Activated T-cell treated with anti-CD3 and anti-CD28 coated beads, Interleukin-2, amount 50 U/mL, for 24 hours (primary cell): ENCODE measurements around the gene SUSD6.
"Not testable (repeated sequence)": the region's sequence is repeated elsewhere in the genome, so short reads cannot be mapped to it uniquely, and the experiment has no call there.

ENCODE experiments used
- DNase-seq: peaks from one replicate; pipeline ENCODE4 v3.0.0-alpha.2; 2020
- H3K27ac Mint-ChIP-seq: 2 replicates; pipeline ENCODE4 v1.8.0; 2020; ENCODE audit warnings: mild to moderate bottlenecking, mixed read lengths
- H3K27me3 Mint-ChIP-seq: 2 replicates; pipeline ENCODE4 v1.8.0; 2020; ENCODE audit warnings: mixed read lengths
- H3K36me3 Mint-ChIP-seq: 2 replicates; pipeline ENCODE4 v1.8.0; 2020; ENCODE audit warnings: low read depth, mixed read lengths
- H3K4me1 Mint-ChIP-seq: 2 replicates; pipeline ENCODE4 v1.8.0; 2020; ENCODE audit warnings: low read depth, mixed read lengths
- H3K4me3 Mint-ChIP-seq: 2 replicates; pipeline ENCODE4 v1.8.0; 2020; ENCODE audit warnings: mild to moderate bottlenecking, moderate library complexity, mixed read lengths
- H3K9me3 Mint-ChIP-seq: 2 replicates; pipeline ENCODE4 v1.8.0; 2020; ENCODE audit warnings: mixed read lengths

The SUSD6 gene

GRCh38 chr14:69713993-69714679 lies 102.7 kb downstream of the SUSD6 start:
- H3K4me3 Mint-ChIP-seq: no peak overlapping the region
- no peak for DNase-seq
- no peaks in the 10 kb centered on the region for H3K9me3 Mint-ChIP-seq
- peaks cover 61% of the 10 kb centered on the region for H3K4me1 Mint-ChIP-seq
- no peaks in the 10 kb centered on the region for H3K27me3 Mint-ChIP-seq
- peaks cover 73% of the 10 kb centered on the region for H3K36me3 Mint-ChIP-seq
- peak overlapping the region; percentile 87 for H3K27ac Mint-ChIP-seq

DNA sequence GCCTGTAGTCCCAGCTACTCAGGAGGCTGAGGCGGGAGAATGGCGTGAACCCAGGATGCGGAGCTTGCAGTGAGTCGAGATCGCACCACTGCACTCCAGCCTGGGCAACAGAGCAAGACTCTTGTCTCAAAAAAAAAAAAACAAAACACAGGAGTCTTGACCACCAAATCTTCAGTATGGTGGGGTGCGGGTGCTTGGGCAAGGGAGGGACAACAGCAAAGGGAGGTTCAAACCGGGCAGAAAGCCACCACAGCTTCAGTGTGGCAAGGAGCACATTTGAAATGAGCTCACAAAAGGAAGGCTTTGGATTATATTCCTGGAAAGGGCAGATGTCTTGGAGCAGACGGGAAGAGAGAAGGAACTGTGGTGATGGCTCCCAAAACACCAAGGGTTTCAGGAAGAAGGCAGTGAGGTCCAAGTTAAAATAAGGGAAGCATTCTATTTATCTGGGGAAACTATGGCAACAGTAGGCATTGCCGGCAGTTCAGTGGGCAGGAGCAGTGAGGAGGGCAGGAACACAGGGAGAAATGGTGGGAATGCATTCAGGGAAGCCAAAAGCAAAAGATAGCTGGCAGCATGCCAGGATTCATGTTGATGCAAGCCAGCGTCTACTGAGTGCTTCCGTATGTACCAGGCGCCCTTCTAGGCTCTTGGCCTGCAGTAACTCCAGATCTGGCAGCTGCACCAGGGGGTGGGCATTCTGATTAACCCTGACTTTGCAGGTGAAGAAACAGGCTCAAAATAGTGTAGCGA lies 104.5 kb downstream of the SUSD6 start:
- Mint-ChIP-seq H3K4me3 (peak overlapping the region; percentile 28), H3K4me1 (peaks cover 56% of the 10 kb centered on the region)
- DNase-seq: no peak

GRCh38 chr14:69716478-69717187 lies 105.2 kb downstream of the SUSD6 start:
- no peak for DNase-seq
- H3K9me3 Mint-ChIP-seq: no peaks in the 10 kb centered on the region
- peaks cover 48% of the 10 kb centered on the region for H3K36me3 Mint-ChIP-seq
- H3K27ac Mint-ChIP-seq: peak overlapping the region; percentile 84
- peak overlapping the region; percentile 28 for H3K4me3 Mint-ChIP-seq
- peaks cover 49% of the 10 kb centered on the region for H3K4me1 Mint-ChIP-seq
- H3K27me3 Mint-ChIP-seq: no peaks in the 10 kb centered on the region

More for the DNA sequence above, 104.5 kb downstream of the SUSD6 start:
- H3K36me3 Mint-ChIP-seq: peaks cover 56% of the 10 kb centered on the region
- H3K27me3 Mint-ChIP-seq: no peaks in the 10 kb centered on the region
- H3K27ac Mint-ChIP-seq: peak overlapping the region; percentile 84
- H3K9me3 Mint-ChIP-seq: no peaks in the 10 kb centered on the region

- not testable (repeated sequence) for H3K4me3 Mint-ChIP-seq, DNase-seq, H3K27me3 Mint-ChIP-seq, H3K9me3 Mint-ChIP-seq
- peaks cover 31% of the 10 kb centered on the region for H3K4me1 Mint-ChIP-seq
- H3K27ac Mint-ChIP-seq: peak overlapping the region; percentile 12
- H3K36me3 Mint-ChIP-seq: peaks cover 29% of the 10 kb centered on the region
Observed at GRCh38 chr14:69718614-69719013, 107.2 kb downstream of the SUSD6 start.

DNA sequence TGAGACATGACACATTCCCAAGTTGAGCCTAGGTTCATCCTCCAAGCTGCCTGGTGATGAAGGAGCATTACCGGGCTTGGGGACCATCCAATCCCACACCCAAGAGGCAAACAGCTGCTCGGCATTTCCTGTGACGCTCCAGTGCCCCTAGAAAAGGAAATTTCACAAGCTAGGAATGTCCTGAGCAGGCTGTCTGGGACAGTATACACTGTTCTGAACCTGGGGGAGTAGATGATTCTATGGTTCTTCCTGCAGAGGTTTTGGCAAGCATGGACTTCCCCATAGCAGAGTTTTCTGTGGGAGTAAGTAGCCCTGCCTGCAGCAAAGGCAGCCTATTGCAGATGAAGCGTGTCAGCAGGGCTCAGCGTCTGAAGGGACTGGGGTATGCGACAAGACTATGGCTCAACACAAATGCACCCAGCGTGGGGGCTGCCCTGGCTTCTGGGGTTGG lies 108.1 kb downstream of the SUSD6 start:
- no peak for DNase-seq
- peaks cover 20% of the 10 kb centered on the region for H3K36me3 Mint-ChIP-seq
- H3K9me3 Mint-ChIP-seq: no peaks in the 10 kb centered on the region
- no peak overlapping the region for H3K4me3 Mint-ChIP-seq
- H3K27me3 Mint-ChIP-seq: no peaks in the 10 kb centered on the region
- peaks cover 25% of the 10 kb centered on the region for H3K4me1 Mint-ChIP-seq
- peak overlapping the region; percentile 12 for H3K27ac Mint-ChIP-seq

DNA sequence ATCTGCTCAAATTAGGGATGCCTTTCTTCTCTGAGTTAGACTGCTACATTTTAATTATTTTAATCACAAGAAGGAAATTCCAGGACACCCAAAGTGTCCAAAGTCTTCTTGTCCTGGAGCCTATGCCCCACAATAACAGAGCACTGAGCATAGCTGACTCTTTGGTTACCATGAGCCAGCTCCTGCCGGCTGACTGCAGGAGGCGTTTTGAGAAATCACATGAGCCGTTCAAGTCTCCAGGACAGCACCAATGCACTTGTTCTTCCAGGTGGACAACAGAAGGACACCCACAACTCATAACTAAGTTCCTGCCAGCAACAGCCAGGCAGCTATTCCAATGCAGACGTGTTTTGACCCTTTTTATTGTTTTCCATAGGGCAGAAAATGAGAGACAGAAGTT lies 109.5 kb downstream of the SUSD6 start:
- Mint-ChIP-seq H3K27ac (no peak overlapping the region), H3K4me1 (peaks cover 20% of the 10 kb centered on the region), H3K4me3 (no peak overlapping the region), H3K27me3 (no peaks in the 10 kb centered on the region), H3K36me3 (peaks cover 10% of the 10 kb centered on the region), H3K9me3 (no peaks in the 10 kb centered on the region)
- DNase-seq: no peak

DNA sequence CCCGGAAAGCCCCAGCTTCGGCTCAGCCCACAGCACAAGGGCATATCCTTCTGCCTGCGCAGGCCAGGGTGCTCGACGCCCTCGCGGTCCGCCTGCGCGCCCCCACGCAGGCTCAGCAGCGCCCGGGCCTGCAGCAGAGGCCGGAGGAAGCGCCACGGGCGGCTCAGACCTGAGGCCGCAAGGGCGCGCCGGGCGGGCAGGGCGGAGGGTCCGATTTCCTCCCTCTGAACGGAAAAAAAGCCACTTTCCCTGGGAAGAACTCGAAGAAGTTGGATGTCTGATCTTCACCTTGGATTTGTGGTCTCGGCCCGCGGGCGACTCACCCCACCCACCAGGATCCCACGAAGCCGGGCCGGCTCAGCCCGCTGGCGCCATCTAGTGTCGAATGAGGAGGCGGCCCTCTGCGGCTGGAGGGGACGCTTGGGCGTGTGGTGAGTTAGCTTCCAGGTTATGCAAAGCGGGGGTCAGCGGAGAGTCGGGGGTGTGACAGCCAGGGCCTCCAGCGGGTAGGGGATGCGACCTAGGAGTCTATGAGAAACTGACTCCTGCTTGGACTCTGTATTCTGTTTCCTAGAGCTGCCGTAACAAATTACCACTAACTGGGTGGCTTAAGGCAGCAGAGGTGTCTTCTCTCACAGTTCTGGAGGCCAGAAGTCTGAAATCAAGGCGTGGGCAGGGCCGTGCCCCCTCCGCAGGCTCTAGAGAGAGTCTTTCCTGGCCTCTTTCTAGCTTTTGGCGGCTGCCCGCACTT lies 115.5 kb downstream of the SUSD6 start:
- H3K4me3 Mint-ChIP-seq: peak overlapping the region; percentile 63

GRCh38 chr14:69727860-69728259 lies 116.5 kb downstream of the SUSD6 start:
- no peak overlapping the region for H3K27ac Mint-ChIP-seq
- H3K36me3 Mint-ChIP-seq: no peaks in the 10 kb centered on the region
- no peaks in the 10 kb centered on the region for H3K9me3 Mint-ChIP-seq
- no peak for DNase-seq
- no peak overlapping the region for H3K4me3 Mint-ChIP-seq
- H3K27me3 Mint-ChIP-seq: no peaks in the 10 kb centered on the region
- H3K4me1 Mint-ChIP-seq: peaks cover 25% of the 10 kb centered on the region

More for the DNA sequence above, 115.5 kb downstream of the SUSD6 start:
- peaks cover 25% of the 10 kb centered on the region for H3K4me1 Mint-ChIP-seq
- H3K36me3 Mint-ChIP-seq: no peaks in the 10 kb centered on the region
- peak; percentile 92 for DNase-seq
- no peaks in the 10 kb centered on the region for H3K9me3 Mint-ChIP-seq
- H3K27ac Mint-ChIP-seq: peak overlapping the region; percentile 84
- H3K27me3 Mint-ChIP-seq: no peaks in the 10 kb centered on the region

GRCh38 chr14:69731919-69732598 lies 120.7 kb downstream of the SUSD6 start:
- not testable (repeated sequence) for H3K4me1 Mint-ChIP-seq, H3K27me3 Mint-ChIP-seq, H3K27ac Mint-ChIP-seq

GRCh38 chr14:69736405-69736804 lies 125.0 kb downstream of the SUSD6 start:
- not testable (repeated sequence) for H3K4me3 Mint-ChIP-seq, H3K4me1 Mint-ChIP-seq, H3K27me3 Mint-ChIP-seq, H3K9me3 Mint-ChIP-seq, H3K27ac Mint-ChIP-seq, H3K36me3 Mint-ChIP-seq, DNase-seq

More at GRCh38 chr14:69731919-69732598, 120.7 kb downstream of the SUSD6 start:
- not testable (repeated sequence) for DNase-seq, H3K9me3 Mint-ChIP-seq, H3K36me3 Mint-ChIP-seq, H3K4me3 Mint-ChIP-seq

- H3K4me1 Mint-ChIP-seq: peaks cover 2% of the 10 kb centered on the region
- no peak for DNase-seq
- peaks cover 4% of the 10 kb centered on the region for H3K27me3 Mint-ChIP-seq
- H3K27ac Mint-ChIP-seq: no peak overlapping the region
- H3K9me3 Mint-ChIP-seq: peaks cover 3% of the 10 kb centered on the region
- H3K4me3 Mint-ChIP-seq: no peak overlapping the region
- H3K36me3 Mint-ChIP-seq: peaks cover 2% of the 10 kb centered on the region
Observed at GRCh38 chr14:69741055-69741454, 129.7 kb downstream of the SUSD6 start.

GRCh38 chr14:69749956-69750355 lies 138.6 kb downstream of the SUSD6 start:
- Mint-ChIP-seq H3K27ac (no peak overlapping the region), H3K9me3 (no peaks in the 10 kb centered on the region), H3K27me3 (no peaks in the 10 kb centered on the region), H3K4me1 (peaks cover 13% of the 10 kb centered on the region), H3K4me3 (no peak overlapping the region), H3K36me3 (no peaks in the 10 kb centered on the region)
- DNase-seq: no peak

GRCh38 chr14:69750495-69750894 lies 139.1 kb downstream of the SUSD6 start:
- Mint-ChIP-seq H3K36me3 (no peaks in the 10 kb centered on the region), H3K27ac (no peak overlapping the region), H3K27me3 (no peaks in the 10 kb centered on the region)

GRCh38 chr14:69752773-69753172 lies 141.4 kb downstream of the SUSD6 start:
- Mint-ChIP-seq H3K27ac (no peak overlapping the region), H3K36me3 (no peaks in the 10 kb centered on the region), H3K9me3 (no peaks in the 10 kb centered on the region), H3K27me3 (no peaks in the 10 kb centered on the region), H3K4me3 (no peak overlapping the region), H3K4me1 (peaks cover 10% of the 10 kb centered on the region)
- DNase-seq: no peak

More at GRCh38 chr14:69750495-69750894, 139.1 kb downstream of the SUSD6 start:
- H3K4me1 Mint-ChIP-seq: peaks cover 18% of the 10 kb centered on the region
- no peaks in the 10 kb centered on the region for H3K9me3 Mint-ChIP-seq
- no peak for DNase-seq
- no peak overlapping the region for H3K4me3 Mint-ChIP-seq
